Right ventricle myocardium superior (tissue), 1 donor: Measurements from ENCODE around the gene CHPT1. TPM values are rescaled to one million over a fixed set of nuclear protein-coding genes. Genes with fewer than 3 reads are reported as not detected.
A peak's percentile ranks its signal among the peaks of the same experiment; 100 is the strongest.

Experiments used
- ATAC-seq: fragments of 200-7000 bp; cut with Tn5 transposase; one replicate; pipeline ENCODE4 v1.9.1; 2020; ENCODE audit warnings: mild to moderate bottlenecking; ENCODE audit not compliant: poor library complexity
- DNase-seq: peaks from one replicate; pipeline ENCODE4 v3.0.0-alpha.2; 2020
- intact Hi-C: fragments of 100-400 bp; cut with DNase I; formaldehyde crosslinking; loops from one replicate; pipeline ENCODE4 v1.11.2; 2022
- total RNA-seq: library from RNA; stranded (reverse); fragmentation: NEBNext Ultra II Directional; extraction: Animal tissue kit (Norgen Biotek cat#: 25700); gene quantifications from one replicate; pipeline ENCODE4 v1.2.1, GENCODE V29; 2021
- donor health status: DM: no; HTN: yes; CAD: no; lungs with severe emphysema.

The CHPT1 gene
- total RNA-seq, 1 donor from 2014 or later: 139 TPM

DNA sequence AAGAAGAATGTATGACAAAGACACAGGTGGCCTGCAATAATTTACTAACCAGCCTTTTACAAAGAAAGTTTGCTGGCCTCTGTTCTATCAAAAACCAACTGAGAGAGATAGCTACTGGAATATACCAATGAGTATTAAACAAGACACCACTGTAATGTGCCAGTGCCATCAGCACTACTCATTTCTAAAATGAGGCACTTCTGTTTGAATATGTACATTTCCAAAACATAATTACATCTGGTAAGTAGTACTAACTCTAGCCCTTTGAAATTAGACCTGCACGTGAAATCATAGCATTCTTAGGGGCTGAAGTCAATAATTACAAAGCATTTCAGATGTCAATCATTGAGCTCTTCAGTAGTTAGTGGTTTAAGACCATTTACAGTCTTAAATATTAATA is 48.8 kb downstream of the CHPT1 start:
- ATAC-seq (no peak), DNase-seq (no peak)
- intact Hi-C loops: no loop called here

DNA sequence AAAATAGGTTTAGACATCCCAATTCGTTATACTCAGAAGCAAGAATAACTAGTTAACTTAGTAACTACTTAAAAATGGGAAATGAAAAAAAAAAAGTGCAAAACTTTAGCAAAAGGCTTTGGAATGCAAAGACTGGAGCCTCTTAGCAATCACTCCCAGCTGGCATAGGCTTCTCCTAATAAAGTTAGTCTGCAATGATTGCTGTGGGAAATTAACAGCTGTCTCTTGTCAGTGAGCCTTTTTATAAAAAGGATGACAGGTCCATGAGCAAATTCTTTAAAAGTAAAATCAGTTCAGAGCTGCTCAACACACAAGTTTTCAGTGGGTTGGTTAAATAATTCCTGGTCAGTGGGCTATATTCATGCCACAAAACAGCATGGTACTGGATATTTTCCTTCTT is 49.2 kb downstream of the CHPT1 start:
- intact Hi-C loops: no loop called here
- no peak for ATAC-seq
- DNase-seq: no peak

DNA sequence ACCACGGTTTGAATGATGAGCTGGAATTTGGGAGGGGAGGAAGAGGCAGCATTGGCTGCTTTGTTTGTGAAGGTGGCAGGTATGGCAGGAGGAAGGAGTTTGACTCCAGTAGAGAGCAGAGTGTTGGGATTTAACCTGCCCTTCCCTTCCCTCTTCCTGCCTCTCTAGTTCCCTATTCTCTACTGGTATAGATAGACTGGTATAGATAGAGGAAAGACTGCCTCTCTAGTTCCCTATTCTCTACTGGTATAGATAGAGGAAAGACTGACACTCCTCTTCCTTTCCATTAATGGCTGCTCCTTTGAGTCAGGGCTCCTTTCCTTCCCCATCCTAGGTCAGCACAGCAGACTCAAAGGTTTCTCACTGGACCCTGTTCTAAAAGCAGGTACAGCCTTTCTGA is 50.3 kb downstream of the CHPT1 start:
- peak; percentile 35 for ATAC-seq
- no peak for DNase-seq
- intact Hi-C loops: no loop called here

GRCh38 chr12:101748907-101749306 is 51.5 kb downstream of the CHPT1 start:
- intact Hi-C loops: no loop called here
- DNase-seq (no peak), ATAC-seq (no peak)

DNA sequence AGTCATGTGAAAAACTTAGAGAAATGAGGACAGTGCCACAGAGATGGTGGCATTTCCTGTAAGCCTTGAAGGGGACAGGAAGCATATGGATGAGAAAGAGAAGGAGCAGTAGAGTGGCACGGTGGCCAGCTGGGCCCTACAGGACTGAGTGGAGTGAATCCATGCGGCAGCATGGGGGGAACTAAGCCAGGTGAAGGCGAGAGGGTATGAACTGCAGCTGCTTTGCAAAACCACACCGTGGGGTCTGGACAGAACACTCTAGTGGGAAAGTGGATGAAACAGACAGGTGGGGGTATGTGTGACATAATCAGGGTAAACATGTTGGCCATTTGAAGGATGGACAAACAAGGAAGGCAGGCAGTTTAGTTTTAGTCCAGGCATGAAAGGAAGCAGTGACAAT is 52.2 kb downstream of the CHPT1 start:
- no peak for ATAC-seq
- DNase-seq: no peak
- intact Hi-C loops: no loop called here

GRCh38 chr12:101750152-101750551 is 52.7 kb downstream of the CHPT1 start:
- DNase-seq (no peak), ATAC-seq (no peak)
- intact Hi-C loops: no loop called here

- intact Hi-C loops: no loop called here
- ATAC-seq (peak; percentile 34), DNase-seq (no peak)
Measured at GRCh38 chr12:101759396-101760047, 62.1 kb downstream of the CHPT1 start.

DNA sequence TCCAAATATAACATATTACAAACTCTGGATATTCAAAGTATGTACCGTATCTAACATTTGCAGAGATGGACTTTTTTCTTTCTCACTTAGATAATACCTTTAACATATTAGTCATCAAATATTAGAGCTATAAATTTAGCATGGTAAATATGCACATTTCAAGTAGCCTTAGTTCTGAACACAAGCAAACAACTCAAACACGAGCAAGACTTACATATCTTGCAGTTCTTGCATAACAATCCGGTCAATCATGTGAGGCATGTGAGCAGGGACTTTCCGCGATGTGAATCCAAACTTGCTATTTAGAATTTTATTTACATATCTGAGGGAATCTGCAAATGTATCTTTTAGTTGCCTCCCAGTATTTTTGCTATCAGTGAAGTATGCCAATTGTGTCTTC is 63.9 kb downstream of the CHPT1 start:
- intact Hi-C loops: no loop called here
- ATAC-seq (no peak), DNase-seq (no peak)

GRCh38 chr12:101761781-101762180 is 64.3 kb downstream of the CHPT1 start:
- ATAC-seq (no peak), DNase-seq (no peak)
- intact Hi-C loops: no loop called here

- DNase-seq (no peak), ATAC-seq (peak; percentile 42)
- intact Hi-C loops: no loop called here
Measured at GRCh38 chr12:101763246-101763931, 65.9 kb downstream of the CHPT1 start.

DNA sequence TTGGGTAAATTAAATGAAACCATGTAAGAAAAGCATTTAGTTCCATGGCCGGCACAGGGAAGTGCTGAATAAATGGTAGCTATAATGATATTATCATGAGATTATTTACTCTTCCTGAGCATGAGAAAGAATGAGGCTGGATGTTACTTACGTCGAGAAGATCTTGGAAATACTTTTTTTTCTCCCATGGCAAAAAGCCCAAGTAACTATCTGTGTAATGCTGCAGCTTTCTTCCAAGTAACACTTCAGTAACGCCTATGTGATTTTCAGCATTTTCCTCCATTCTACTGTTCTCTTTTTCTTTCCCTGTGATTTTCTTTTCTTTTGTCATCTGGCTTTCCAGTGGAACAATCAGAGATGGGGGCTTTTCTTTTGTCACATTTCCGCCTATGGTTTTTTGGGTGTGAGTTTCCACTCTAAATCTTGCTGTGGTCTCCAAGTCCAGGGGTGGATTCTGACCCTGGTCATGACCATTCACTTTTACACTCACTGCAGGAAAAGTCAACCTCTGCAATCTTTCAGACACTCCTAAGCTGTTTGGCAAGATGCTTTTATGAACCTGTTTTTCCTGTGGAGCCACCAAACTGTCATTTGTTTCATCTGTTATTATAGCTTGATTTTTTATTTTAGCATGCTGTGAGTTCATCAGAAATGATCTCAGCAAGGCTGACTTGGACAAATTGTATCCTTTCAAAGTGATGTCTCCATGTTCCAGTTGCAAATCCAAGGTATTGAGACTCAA is 66.8 kb downstream of the CHPT1 start:
- DNase-seq (no peak), ATAC-seq (no peak)
- intact Hi-C loops: no loop called here

DNA sequence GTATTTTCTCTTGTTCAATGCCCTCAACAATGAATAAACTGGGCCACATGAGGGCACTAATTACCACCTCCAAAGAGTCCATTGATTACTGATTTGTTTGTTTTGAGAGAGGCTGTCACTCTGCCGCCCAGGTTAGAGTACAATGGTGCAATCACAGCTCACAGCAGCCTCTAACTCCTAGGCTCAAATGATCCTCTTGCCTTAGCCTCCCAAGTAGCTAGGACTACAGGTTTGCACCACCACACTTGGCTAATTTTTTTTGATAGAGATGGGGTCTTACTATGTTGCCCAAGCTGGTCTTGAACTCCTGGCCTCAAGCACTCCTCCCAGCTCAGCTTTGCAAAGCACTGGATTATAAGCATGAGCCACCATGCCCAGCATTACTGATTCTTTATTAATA is 70.1 kb downstream of the CHPT1 start:
- no peak for DNase-seq
- ATAC-seq: no peak
- intact Hi-C loops: no loop called here

- ATAC-seq (no peak), DNase-seq (no peak)
- intact Hi-C loops: no loop called here
Measured at GRCh38 chr12:101768781-101769180, 71.3 kb downstream of the CHPT1 start.

DNA sequence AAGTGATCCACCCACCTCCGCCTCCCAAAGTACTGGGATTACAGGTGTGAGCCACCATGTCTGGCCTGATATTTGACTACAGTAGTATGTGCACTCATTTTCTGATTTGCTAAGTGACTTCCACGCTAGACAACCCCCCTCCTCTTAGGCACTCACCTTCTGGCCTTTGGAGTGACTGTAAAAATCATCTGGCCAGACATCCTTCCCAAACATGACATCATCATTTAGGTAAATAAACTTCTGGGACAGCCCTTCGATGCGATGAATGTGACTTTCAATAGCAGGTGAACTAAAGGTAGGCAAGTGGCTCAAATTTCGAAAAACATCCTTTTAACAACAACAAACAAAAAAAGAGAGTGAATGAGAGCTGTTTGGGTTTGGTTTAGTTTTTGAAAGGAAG is 72.4 kb downstream of the CHPT1 start:
- ATAC-seq: no peak
- DNase-seq: no peak
- intact Hi-C loops: no loop called here

DNA sequence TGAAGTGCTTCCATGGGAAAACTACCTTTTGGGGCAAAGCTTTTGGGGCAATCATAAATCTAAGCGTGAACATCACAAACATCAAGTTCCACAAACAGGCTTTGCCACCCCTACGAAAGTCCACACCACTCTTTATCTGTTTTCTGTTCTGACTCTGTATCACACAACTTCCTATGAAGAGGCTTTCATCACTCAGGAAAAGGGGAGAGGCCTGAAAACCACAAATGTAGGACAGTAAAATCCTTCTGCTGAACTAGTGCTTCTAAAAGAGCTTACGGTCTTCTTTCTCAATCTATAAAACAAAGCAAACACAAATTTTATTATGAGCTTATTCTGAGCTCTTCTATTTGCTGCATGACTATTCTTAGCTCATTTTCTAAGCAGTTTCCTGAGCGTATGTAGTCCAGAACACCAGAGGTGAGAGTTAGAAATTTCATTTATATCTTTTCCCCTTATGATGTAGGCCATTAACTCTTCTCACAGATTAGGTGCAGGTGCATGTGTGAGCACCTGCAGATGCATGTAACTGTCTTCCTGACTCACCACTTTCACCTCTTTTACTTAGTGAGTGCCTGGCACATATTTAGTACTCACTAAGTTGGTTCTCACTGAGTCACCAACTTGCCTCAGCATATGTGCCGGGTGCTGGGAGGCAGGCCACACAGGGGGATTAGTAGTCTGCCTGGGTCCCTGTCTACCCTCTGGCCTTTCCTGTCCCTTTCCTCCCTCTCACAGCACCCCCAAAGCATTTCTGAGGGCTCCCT is 74.8 kb downstream of the CHPT1 start:
- ATAC-seq: no peak
- DNase-seq: no peak
- intact Hi-C loops: loop anchor here (2.0 kb wide), 1 partner anchor 59 kb away; the partner anchor contains the start of gene GNPTAB

DNA sequence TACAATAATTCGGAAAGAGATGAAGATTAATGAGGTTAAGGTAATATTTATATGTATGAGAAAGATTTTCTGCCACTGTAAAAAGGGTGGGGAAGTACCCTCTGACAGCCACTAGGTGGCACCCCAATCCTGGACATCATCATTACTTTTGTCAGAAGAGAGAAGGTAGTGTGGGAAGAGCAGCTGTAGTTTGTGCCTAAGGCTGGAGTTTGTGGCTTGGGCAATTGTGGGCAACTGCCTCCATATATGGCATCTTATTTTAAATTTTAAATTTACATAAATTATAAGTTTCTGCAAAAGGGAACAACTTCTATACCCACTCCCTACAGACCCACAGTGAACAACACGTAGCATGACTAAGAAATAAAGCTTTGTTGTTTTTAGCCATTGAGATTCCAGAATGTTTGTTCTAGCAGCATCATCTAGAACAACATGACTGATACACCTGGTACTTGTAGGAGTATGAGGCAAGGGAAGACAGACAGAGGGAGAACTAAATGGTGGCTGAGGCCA is 76.3 kb downstream of the CHPT1 start:
- intact Hi-C loops: loop anchor here (2.0 kb wide), 1 partner anchor 57 kb away; the partner anchor contains the start of gene GNPTAB
- DNase-seq: peak; percentile 56

DNA sequence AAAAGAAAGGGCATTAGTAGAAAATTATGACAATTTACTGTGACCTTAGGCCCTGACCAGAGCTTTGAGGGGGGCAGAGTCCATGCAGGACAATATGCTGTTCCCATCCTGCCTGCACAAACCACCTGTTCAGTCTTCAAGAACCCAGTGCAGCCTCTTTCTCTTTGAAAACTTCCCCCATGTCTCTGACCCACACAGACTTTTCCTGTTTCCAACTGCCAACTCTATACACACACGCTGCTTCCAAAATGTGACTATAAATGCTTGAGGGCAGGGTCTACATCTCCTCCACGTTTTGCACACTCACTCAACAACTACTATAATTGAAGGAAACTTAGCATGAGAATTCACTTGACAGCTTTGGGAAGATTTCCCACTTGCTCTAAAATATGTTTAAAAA is 78.4 kb downstream of the CHPT1 start:
- no peak for ATAC-seq
- no peak for DNase-seq
- intact Hi-C loops: no loop called here

More for the DNA sequence above, 76.3 kb downstream of the CHPT1 start:
- peak; percentile 82 for ATAC-seq

- intact Hi-C loops: no loop called here
- ATAC-seq: peak; percentile 10
Measured at GRCh38 chr12:101777485-101777884, 80.0 kb downstream of the CHPT1 start.

DNA sequence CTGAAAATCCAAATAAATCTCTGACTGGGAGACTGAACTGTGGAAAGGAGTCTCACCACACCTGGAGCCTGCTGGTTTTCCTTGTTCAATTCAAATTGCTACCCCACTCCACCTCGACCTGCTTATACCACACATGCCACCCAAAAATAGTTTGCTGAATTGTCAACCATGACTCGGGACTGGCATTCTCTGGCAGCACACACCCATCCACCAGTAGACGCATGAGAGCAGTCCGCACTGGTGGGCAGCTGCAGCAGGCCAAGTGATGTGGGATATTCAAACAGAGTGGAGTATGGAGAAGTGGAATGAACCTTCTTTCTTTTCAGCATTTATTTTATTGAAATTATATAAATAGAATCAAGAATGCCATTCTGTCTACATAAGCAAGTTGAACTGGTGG is 80.5 kb downstream of the CHPT1 start:
- DNase-seq (no peak), ATAC-seq (peak; percentile 66)
- intact Hi-C loops: no loop called here

More at GRCh38 chr12:101777485-101777884, 80.0 kb downstream of the CHPT1 start:
- DNase-seq: no peak
